DMS79 (cell line): ENCODE results near the gene MOB3B.
"Not testable (repeated sequence)": the region's sequence is repeated elsewhere in the genome, so short reads cannot be mapped to it uniquely, and the experiment has no call there.

Experiments used
- DNase-seq: peaks from one replicate; lab custom pipeline; 2025; lab: John Stamatoyannopoulos, UW

MOB3B gene

GRCh38 chr9:27518809-27519208 lies 10.8 kb downstream of the MOB3B start:
- no peak for DNase-seq

GRCh38 chr9:27518006-27518405 lies 11.6 kb downstream of the MOB3B start:
- DNase-seq: no peak

- DNase-seq: no peak
Measured at GRCh38 chr9:27514551-27514950, 15.1 kb downstream of the MOB3B start.

GRCh38 chr9:27511771-27512170 lies 17.8 kb downstream of the MOB3B start:
- no peak for DNase-seq

- no peak for DNase-seq
Measured at GRCh38 chr9:27510780-27511179, 18.8 kb downstream of the MOB3B start.

GRCh38 chr9:27506981-27507380 lies 22.6 kb downstream of the MOB3B start:
- no peak for DNase-seq

GRCh38 chr9:27505744-27506161 lies 23.9 kb downstream of the MOB3B start:
- no peak for DNase-seq

- no peak for DNase-seq
Measured at GRCh38 chr9:27504259-27504658, 25.4 kb downstream of the MOB3B start.

GRCh38 chr9:27503623-27504022 lies 26.0 kb downstream of the MOB3B start:
- DNase-seq: no peak

GRCh38 chr9:27500902-27501301 lies 28.7 kb downstream of the MOB3B start:
- DNase-seq: not testable (repeated sequence)

GRCh38 chr9:27499451-27499850 lies 30.2 kb downstream of the MOB3B start:
- no peak for DNase-seq

- DNase-seq: no peak
Measured at GRCh38 chr9:27497883-27498417, 31.7 kb downstream of the MOB3B start.

GRCh38 chr9:27496135-27496504 lies 33.5 kb downstream of the MOB3B start:
- no peak for DNase-seq

- DNase-seq: no peak
Measured at GRCh38 chr9:27495480-27496134, 34.0 kb downstream of the MOB3B start.

GRCh38 chr9:27491154-27491553 lies 38.5 kb downstream of the MOB3B start:
- DNase-seq: no peak

- DNase-seq: no peak
Measured at GRCh38 chr9:27489087-27489876, 40.3 kb downstream of the MOB3B start.

GRCh38 chr9:27487927-27488326 lies 41.7 kb downstream of the MOB3B start:
- no peak for DNase-seq

- DNase-seq: no peak
Measured at GRCh38 chr9:27487128-27487640, 42.4 kb downstream of the MOB3B start.

GRCh38 chr9:27485158-27485557 lies 44.5 kb downstream of the MOB3B start:
- no peak for DNase-seq

- DNase-seq: no peak
Measured at GRCh38 chr9:27483576-27483975, 46.0 kb downstream of the MOB3B start.

- no peak for DNase-seq
Measured at GRCh38 chr9:27482709-27483108, 46.9 kb downstream of the MOB3B start.

GRCh38 chr9:27478322-27478721 lies 51.3 kb downstream of the MOB3B start:
- DNase-seq: no peak

- no peak for DNase-seq
Measured at GRCh38 chr9:27476870-27477515, 52.6 kb downstream of the MOB3B start.
